Trophoblast cell (in vitro differentiated cells and primary cell): ENCODE data around the gene IRS4.
A peak's percentile ranks its signal among the peaks of the same experiment; 100 is the strongest.

Experiments used
- DNase-seq, 2 donors: peaks; one replicate each; pipeline ENCODE4 v3.0.0-alpha.2; 2016
- H2AFZ ChIP-seq: 2 replicates; pipeline ENCODE4 v1.6.1; 2013; ENCODE audit warnings: low read length, moderate library complexity, mild to moderate bottlenecking; ENCODE audit not compliant: insufficient read depth, poor library complexity
- H2AK5ac ChIP-seq: 2 replicates; pipeline ENCODE4 v1.6.1; 2013; ENCODE audit warnings: mild to moderate bottlenecking, low read length
- H2BK120ac ChIP-seq: 2 replicates; pipeline ENCODE4 v1.6.1; 2013; ENCODE audit warnings: low read length, mild to moderate bottlenecking, moderate library complexity; ENCODE audit not compliant: insufficient read depth, poor library complexity
- H2BK12ac ChIP-seq: 2 replicates; pipeline ENCODE4 v1.6.1; 2013; ENCODE audit warnings: mild to moderate bottlenecking, low read length, moderate library complexity
- H2BK5ac ChIP-seq: 2 replicates; pipeline ENCODE4 v1.6.1; 2013; ENCODE audit warnings: low read length, low read depth, moderate library complexity, mild to moderate bottlenecking; ENCODE audit not compliant: poor library complexity
- H3K14ac ChIP-seq: 2 replicates; pipeline ENCODE4 v1.6.1; 2013; ENCODE audit warnings: mild to moderate bottlenecking, low read length
- H3K18ac ChIP-seq: 2 replicates; pipeline ENCODE4 v1.6.1; 2013; ENCODE audit warnings: mild to moderate bottlenecking, low read length
- H3K23ac ChIP-seq: 2 replicates; pipeline ENCODE4 v1.6.1; 2013; ENCODE audit warnings: low read length
- H3K27ac ChIP-seq: 2 replicates; pipeline ENCODE4 v1.5.1; 2013; ENCODE audit warnings: low read depth, mild to moderate bottlenecking, inconsistent platforms, low read length, moderate library complexity
- H3K27me3 ChIP-seq: 2 replicates; pipeline ENCODE4 v1.6.1; 2013; ENCODE audit warnings: inconsistent platforms, mild to moderate bottlenecking, low read length, moderate library complexity; ENCODE audit not compliant: insufficient read depth
- H3K36me3 ChIP-seq, 2 experiments: 1 replicate in 1 of 2; 2 replicates in 1 of 2; pipeline ENCODE4 v1.6.1; 2013; ENCODE audit warnings: low read length in 2 of 2, mild to moderate bottlenecking in 2 of 2, moderate library complexity in 1 of 2; ENCODE audit not compliant: insufficient read depth in 2 of 2, control insufficient read depth in 1 of 2
- H3K4ac ChIP-seq: 2 replicates; pipeline ENCODE4 v1.6.1; 2013; ENCODE audit warnings: low read depth, mild to moderate bottlenecking, low read length, moderate library complexity
- H3K4me1 ChIP-seq, 2 experiments: 1 replicate in 1 of 2; 2 replicates in 1 of 2; pipeline ENCODE4 v1.6.1; 2013; ENCODE audit warnings: low read length in 2 of 2, mild to moderate bottlenecking in 2 of 2, moderate library complexity in 1 of 2; ENCODE audit not compliant: insufficient read depth in 2 of 2, control insufficient read depth in 1 of 2
- H3K4me2 ChIP-seq: 2 replicates; pipeline ENCODE4 v1.6.1; 2013; ENCODE audit warnings: inconsistent platforms, mild to moderate bottlenecking, low read length, moderate library complexity
- H3K4me3 ChIP-seq: 2 replicates; pipeline ENCODE4 v1.5.1; 2013; ENCODE audit warnings: mild to moderate bottlenecking, low read depth, low read length, inconsistent platforms
- H3K79me1 ChIP-seq: one replicate; pipeline ENCODE4 v1.6.1; 2013; ENCODE audit warnings: low read length
- H3K79me2 ChIP-seq: 2 replicates; pipeline ENCODE4 v1.6.1; 2013; ENCODE audit warnings: low read length, mild to moderate bottlenecking; ENCODE audit not compliant: control insufficient read depth, insufficient read depth, poor library complexity
- H3K9ac ChIP-seq: 2 replicates; pipeline ENCODE4 v1.6.1; 2013; ENCODE audit warnings: mild to moderate bottlenecking, low read length
- H3K9me3 ChIP-seq: 2 replicates; pipeline ENCODE4 v1.6.1; 2013; ENCODE audit warnings: low read depth, mild to moderate bottlenecking, control low read depth, inconsistent platforms, low read length; ENCODE audit not compliant: insufficient read depth
- H4K12ac ChIP-seq: 2 replicates; pipeline ENCODE4 v1.6.1; 2013; ENCODE audit warnings: low read depth, mild to moderate bottlenecking, low read length, moderate library complexity
- H4K8ac ChIP-seq: 2 replicates; pipeline ENCODE4 v1.6.1; 2013; ENCODE audit warnings: low read depth, mild to moderate bottlenecking, low read length, moderate library complexity
- H4K91ac ChIP-seq: one replicate; pipeline ENCODE4 v1.6.1; 2013; ENCODE audit warnings: low read depth, mild to moderate bottlenecking, low read length, moderate library complexity
- WGBS: extraction: QIAGEN DNeasy Blood & Tissue Kit; methylation state at CpG from one replicate; pipeline ENCODE4 v1.1.7; 2013; ENCODE audit warnings: missing lambda C conversion rate; ENCODE audit not compliant: insufficient read length, insufficient coverage; ENCODE audit errors: extremely low coverage; 5-methylcytosine and 5-hydroxymethylcytosine counted together

Gene IRS4

GRCh38 chrX:108712886-108713285 lies 23.5 kb downstream of the IRS4 start:
- H3K27me3 ChIP-seq = no peaks in the 10 kb centered on the region
- H3K18ac ChIP-seq = no peak overlapping the region
- no peak overlapping the region for H2AFZ ChIP-seq
- H3K79me1 ChIP-seq = no peaks in the 10 kb centered on the region
- H3K79me2 ChIP-seq = no peaks in the 10 kb centered on the region
- no peak overlapping the region for H3K4ac ChIP-seq
- WGBS = no CpG with 5 or more reads among the region's 1 CpG
- H3K23ac ChIP-seq = no peak overlapping the region
- no peak overlapping the region for H2BK5ac ChIP-seq
- no peaks in the 10 kb centered on the region for H3K4me1 ChIP-seq
- no peak overlapping the region for H3K4me2 ChIP-seq
- no peak overlapping the region for H3K4me3 ChIP-seq
- H4K8ac ChIP-seq = no peak overlapping the region
- no peak overlapping the region for H3K9ac ChIP-seq
- no peak overlapping the region for H3K27ac ChIP-seq
- H3K14ac ChIP-seq = no peak overlapping the region
- no peak overlapping the region for H4K91ac ChIP-seq
- no peaks in the 10 kb centered on the region for H3K36me3 ChIP-seq
- H2BK12ac ChIP-seq = no peak overlapping the region
- no peak overlapping the region for H4K12ac ChIP-seq
- H2BK120ac ChIP-seq = no peak overlapping the region
- no peaks in the 10 kb centered on the region for H3K9me3 ChIP-seq
- DNase-seq = no peak
- H2AK5ac ChIP-seq = no peak overlapping the region

DNA sequence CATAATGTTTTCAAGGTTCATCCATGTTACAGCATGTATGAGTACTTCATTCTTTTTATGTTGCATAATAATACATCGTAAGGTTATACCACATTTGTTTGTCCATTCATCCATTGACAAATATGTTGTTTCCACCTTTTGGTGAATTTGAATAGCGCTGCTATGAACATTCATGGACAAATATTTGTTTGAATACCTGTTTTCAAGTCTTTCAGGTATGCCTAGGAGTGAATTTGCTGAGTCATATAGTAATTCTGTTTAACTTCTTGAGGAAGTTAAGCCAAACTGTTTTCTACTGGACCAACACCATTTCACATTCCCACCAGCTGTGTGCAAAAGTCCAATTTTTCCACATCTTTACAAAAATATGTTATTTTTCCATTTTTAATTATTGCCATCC lies 31.5 kb downstream of the IRS4 start:
- Histone ChIP-seq H3K18ac (no peak overlapping the region), H3K23ac (no peak overlapping the region), H4K8ac (no peak overlapping the region), H3K79me2 (no peaks in the 10 kb centered on the region), H3K36me3 (no peaks in the 10 kb centered on the region), H3K27ac (no peak overlapping the region), H3K9ac (no peak overlapping the region), H2AFZ (no peak overlapping the region), H3K9me3 (no peaks in the 10 kb centered on the region), H2AK5ac (no peak overlapping the region), H2BK12ac (no peak overlapping the region), H3K4me1 (no peaks in the 10 kb centered on the region), H3K14ac (no peak overlapping the region), H2BK120ac (peak overlapping the region; percentile 22), H3K4me3 (no peak overlapping the region), H4K12ac (no peak overlapping the region), H4K91ac (no peak overlapping the region), H3K27me3 (no peaks in the 10 kb centered on the region), H3K4me2 (no peak overlapping the region), H2BK5ac (no peak overlapping the region), H3K79me1 (no peaks in the 10 kb centered on the region), H3K4ac (no peak overlapping the region)
- DNase-seq = peak in 1 of 2 donors; percentile 47
- WGBS = no CpG with 5 or more reads among the region's 2 CpGs

DNA sequence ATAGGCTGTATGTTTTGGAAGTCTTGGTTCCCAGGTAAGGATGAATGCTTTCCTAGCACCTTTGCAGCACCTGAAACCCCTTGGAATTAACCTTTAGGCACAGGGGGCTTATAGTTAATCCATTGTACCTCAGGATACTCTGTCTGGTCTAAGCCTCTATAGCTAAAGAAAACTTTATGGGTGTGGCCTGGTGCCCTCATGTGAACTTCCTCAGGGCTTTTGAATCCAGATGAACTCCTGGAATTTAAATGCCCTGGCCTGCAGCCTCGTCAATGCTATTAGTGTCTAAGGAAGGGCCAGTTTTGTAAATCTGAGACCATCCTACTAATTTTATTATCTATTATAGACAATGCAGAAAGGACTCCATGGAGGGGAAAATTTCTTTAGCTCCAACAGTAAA lies 33.8 kb downstream of the IRS4 start:
- H3K9me3 ChIP-seq = no peaks in the 10 kb centered on the region
- H4K8ac ChIP-seq = no peak overlapping the region
- H4K12ac ChIP-seq = no peak overlapping the region
- H2BK5ac ChIP-seq = no peak overlapping the region
- H3K23ac ChIP-seq = no peak overlapping the region
- H4K91ac ChIP-seq = no peak overlapping the region
- DNase-seq = no peak
- no peak overlapping the region for H3K14ac ChIP-seq
- no peak overlapping the region for H3K4me3 ChIP-seq
- H3K4me2 ChIP-seq = no peak overlapping the region
- H3K27me3 ChIP-seq = no peaks in the 10 kb centered on the region
- no peak overlapping the region for H2BK120ac ChIP-seq
- no peak overlapping the region for H3K27ac ChIP-seq
- H3K36me3 ChIP-seq = no peaks in the 10 kb centered on the region
- H3K79me1 ChIP-seq = no peaks in the 10 kb centered on the region
- no peaks in the 10 kb centered on the region for H3K4me1 ChIP-seq
- no peak overlapping the region for H2AK5ac ChIP-seq
- no peak overlapping the region for H3K4ac ChIP-seq
- no peak overlapping the region for H3K9ac ChIP-seq
- H2AFZ ChIP-seq = no peak overlapping the region
- no peaks in the 10 kb centered on the region for H3K79me2 ChIP-seq
- H2BK12ac ChIP-seq = no peak overlapping the region
- no peak overlapping the region for H3K18ac ChIP-seq
- WGBS = no CpG with 5 or more reads among the region's 1 CpG

DNA sequence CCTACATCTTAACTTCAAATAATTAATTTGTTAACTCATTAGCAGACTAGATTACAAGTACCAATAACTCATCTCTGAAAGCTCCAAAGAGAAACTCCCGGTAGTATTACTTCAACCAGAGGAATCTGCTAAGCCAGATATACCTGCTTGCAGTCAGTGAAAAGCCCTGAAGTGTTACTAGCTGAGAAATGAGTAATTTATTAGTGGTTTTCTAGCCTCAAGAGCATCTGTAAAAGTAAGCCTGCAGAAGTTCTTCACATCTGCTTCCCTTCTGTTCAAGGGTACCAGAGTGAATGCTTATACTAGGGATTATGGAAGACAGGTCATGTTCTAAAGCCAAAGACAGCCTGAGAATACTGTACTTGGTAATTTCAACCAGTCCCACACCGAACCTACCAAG lies 34.7 kb downstream of the IRS4 start:
- no CpG with 5 or more reads among the region's 2 CpGs for WGBS
- H4K8ac ChIP-seq = no peak overlapping the region
- no peak for DNase-seq
- no peaks in the 10 kb centered on the region for H3K4me1 ChIP-seq
- H3K9ac ChIP-seq = no peak overlapping the region
- no peak overlapping the region for H2AK5ac ChIP-seq
- H3K27ac ChIP-seq = no peak overlapping the region
- no peaks in the 10 kb centered on the region for H3K79me1 ChIP-seq
- no peaks in the 10 kb centered on the region for H3K79me2 ChIP-seq
- no peaks in the 10 kb centered on the region for H3K9me3 ChIP-seq
- no peak overlapping the region for H3K4ac ChIP-seq
- no peaks in the 10 kb centered on the region for H3K36me3 ChIP-seq
- H4K91ac ChIP-seq = no peak overlapping the region
- H3K18ac ChIP-seq = no peak overlapping the region
- no peak overlapping the region for H2AFZ ChIP-seq
- H4K12ac ChIP-seq = no peak overlapping the region
- no peak overlapping the region for H2BK5ac ChIP-seq
- H3K27me3 ChIP-seq = no peaks in the 10 kb centered on the region
- H2BK120ac ChIP-seq = no peak overlapping the region
- H3K23ac ChIP-seq = no peak overlapping the region
- no peak overlapping the region for H3K4me2 ChIP-seq
- no peak overlapping the region for H3K4me3 ChIP-seq
- H2BK12ac ChIP-seq = no peak overlapping the region
- no peak overlapping the region for H3K14ac ChIP-seq
